Activated naive CD8-positive, alpha-beta T cell treated with anti-CD3 and anti-CD28 coated beads, Interleukin-2, amount 50 U/mL, for 24 hours (primary cell): ENCODE data around the gene LRRC37A3.
"Not testable (repeated sequence)": the region's sequence is repeated elsewhere in the genome, so short reads cannot be mapped to it uniquely, and the experiment has no call there.

Experiments used
- ATAC-seq: fragments of 150-1000 bp; cut with Tn5 transposase; one replicate; pipeline ENCODE4 v1.10.0; 2021
- DNase-seq: peaks from one replicate; pipeline ENCODE4 v3.0.0; 2021
- H3K27ac Mint-ChIP-seq: one replicate; pipeline ENCODE4 v1.8.0; 2021; ENCODE audit warnings: mild to moderate bottlenecking, mixed read lengths
- H3K27me3 Mint-ChIP-seq: one replicate; pipeline ENCODE4 v1.8.0; 2021; ENCODE audit warnings: mixed read lengths
- H3K36me3 Mint-ChIP-seq: one replicate; pipeline ENCODE4 v1.8.0; 2021; ENCODE audit warnings: low read depth, mixed read lengths
- H3K4me1 Mint-ChIP-seq: one replicate; pipeline ENCODE4 v1.8.0; 2021; ENCODE audit warnings: mixed read lengths
- H3K4me3 Mint-ChIP-seq: one replicate; pipeline ENCODE4 v1.8.0; 2021; ENCODE audit warnings: mild to moderate bottlenecking, moderate library complexity, mixed read lengths
- H3K9me3 Mint-ChIP-seq: one replicate; pipeline ENCODE4 v1.8.0; 2021; ENCODE audit warnings: mixed read lengths

LRRC37A3 gene

DNA sequence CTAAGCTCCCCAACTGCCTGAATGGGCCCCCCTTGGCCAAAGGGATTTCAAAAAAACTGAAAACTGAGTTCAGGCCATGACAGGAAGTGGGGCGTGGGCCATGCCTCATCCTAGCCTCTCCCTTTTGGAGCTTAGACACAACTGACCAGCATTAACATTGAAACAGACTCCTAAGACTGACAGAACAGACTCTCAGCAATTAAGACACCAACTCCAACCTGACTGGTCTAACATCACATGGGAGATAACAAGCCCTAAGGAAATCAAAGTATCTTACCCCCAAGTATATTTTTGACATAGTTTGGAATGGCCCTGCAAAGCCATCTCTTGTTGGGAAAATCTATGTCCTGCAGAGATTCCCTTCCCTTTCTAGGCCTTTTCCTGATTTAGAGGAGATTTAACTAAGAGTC is 88.6 kb downstream of the LRRC37A3 start:
- DNase-seq, H3K27me3 Mint-ChIP-seq, ATAC-seq, H3K9me3 Mint-ChIP-seq, H3K27ac Mint-ChIP-seq, H3K4me3 Mint-ChIP-seq, H3K36me3 Mint-ChIP-seq: not testable (repeated sequence)
- peaks cover 13% of the 10 kb centered on the region for H3K4me1 Mint-ChIP-seq

DNA sequence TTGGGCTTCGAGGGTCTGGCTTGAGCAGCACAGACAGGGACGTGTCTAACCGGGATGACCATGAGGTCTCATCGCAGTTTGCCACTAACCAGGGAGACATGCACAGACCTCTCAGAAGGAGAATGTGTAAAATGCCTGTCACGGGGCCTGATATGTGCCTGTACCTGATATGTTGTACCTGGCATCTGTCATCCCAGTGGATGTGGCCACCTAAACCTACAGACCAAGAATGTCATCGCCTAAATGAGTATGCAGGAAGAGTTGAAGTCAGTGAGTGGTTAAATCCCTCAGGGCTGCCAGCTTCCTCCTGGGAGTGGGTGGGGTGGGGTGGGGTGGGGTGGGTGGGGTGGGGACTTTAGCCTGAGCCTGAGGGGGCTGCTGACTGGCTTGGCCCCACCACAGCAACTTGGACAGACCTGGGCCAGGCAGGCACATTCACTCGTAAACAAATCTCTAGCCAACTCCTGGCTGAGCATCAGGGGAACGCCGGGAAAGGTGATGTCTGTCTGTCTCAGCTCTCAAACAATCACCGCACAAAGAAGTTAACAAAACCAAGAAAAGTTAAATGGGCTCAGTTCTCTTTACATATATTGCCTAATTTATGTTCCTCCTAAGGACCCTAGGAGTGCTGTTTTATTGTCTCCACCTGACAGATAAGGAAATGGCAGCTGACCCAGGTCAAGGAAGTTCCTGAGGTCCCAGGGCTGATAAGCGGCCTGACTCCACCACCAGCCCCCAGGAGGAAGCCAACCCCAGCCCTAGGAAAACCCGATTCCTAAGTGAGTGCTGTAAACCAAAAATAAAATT is 89.3 kb downstream of the LRRC37A3 start:
- H3K27me3 Mint-ChIP-seq, H3K36me3 Mint-ChIP-seq, H3K4me3 Mint-ChIP-seq, H3K4me1 Mint-ChIP-seq, H3K27ac Mint-ChIP-seq, DNase-seq, ATAC-seq, H3K9me3 Mint-ChIP-seq: not testable (repeated sequence)

DNA sequence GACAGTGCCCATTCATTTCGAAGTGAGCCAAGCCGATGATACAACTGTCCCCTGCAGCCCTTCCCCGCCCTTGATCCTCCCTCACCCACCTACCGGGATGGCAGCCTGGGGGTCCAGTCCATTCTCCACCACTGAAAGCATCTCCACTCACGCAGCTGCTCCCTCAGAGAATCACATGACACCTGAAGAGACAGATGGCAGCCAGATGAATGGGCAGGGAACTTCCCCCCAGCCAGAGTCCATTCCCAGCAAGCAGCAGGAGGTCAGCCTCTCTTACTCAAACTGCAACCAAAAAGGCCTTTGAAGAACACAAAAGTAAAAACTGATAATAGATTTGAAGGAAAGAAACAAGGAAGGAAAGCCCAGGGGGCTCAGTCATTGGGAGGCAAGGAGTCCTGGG is 90.2 kb downstream of the LRRC37A3 start:
- H3K9me3 Mint-ChIP-seq, H3K36me3 Mint-ChIP-seq, ATAC-seq, DNase-seq, H3K4me1 Mint-ChIP-seq, H3K27me3 Mint-ChIP-seq, H3K4me3 Mint-ChIP-seq, H3K27ac Mint-ChIP-seq: not testable (repeated sequence)

DNA sequence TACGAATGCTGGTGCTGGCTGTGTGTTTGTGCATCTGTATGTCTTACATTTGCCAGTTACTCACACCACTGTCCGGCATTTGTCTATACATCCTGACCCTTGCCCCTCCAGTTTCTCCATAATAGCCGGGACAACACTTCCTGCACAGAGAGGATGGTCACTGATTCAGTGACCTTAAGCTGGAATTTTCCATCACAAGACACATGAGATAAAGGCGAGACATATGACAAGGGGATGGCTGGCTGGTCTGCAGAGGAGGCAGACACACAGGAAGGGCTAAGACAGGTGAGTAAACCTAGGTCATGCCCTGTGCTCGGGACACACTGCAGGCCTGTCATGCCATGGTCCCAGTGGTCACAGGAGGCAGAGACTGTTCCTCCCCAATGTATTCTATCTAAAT is 100.4 kb downstream of the LRRC37A3 start:
- ATAC-seq, H3K4me1 Mint-ChIP-seq, DNase-seq, H3K4me3 Mint-ChIP-seq, H3K27ac Mint-ChIP-seq, H3K9me3 Mint-ChIP-seq, H3K27me3 Mint-ChIP-seq: not testable (repeated sequence)
- peaks cover 13% of the 10 kb centered on the region for H3K36me3 Mint-ChIP-seq

DNA sequence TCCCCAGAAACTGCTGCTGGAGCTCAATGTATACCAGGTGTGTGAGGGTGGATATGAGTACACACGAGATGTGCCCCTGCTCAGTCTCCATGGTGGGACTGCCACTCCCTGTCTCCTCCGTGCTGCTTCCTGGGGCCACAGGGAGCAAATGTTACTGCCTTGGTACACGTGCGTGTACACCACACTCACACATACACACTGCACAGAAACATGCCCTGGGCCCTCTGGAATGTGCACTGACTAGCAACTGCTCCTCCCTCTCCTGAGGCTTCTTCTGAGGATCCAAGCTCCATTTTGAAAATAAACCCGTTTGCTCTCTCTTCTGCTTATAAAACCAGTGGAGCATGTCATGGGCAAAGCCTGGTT is 103.5 kb downstream of the LRRC37A3 start:
- H3K4me1 Mint-ChIP-seq, ATAC-seq, H3K4me3 Mint-ChIP-seq, H3K36me3 Mint-ChIP-seq, DNase-seq, H3K27ac Mint-ChIP-seq, H3K9me3 Mint-ChIP-seq, H3K27me3 Mint-ChIP-seq: not testable (repeated sequence)

DNA sequence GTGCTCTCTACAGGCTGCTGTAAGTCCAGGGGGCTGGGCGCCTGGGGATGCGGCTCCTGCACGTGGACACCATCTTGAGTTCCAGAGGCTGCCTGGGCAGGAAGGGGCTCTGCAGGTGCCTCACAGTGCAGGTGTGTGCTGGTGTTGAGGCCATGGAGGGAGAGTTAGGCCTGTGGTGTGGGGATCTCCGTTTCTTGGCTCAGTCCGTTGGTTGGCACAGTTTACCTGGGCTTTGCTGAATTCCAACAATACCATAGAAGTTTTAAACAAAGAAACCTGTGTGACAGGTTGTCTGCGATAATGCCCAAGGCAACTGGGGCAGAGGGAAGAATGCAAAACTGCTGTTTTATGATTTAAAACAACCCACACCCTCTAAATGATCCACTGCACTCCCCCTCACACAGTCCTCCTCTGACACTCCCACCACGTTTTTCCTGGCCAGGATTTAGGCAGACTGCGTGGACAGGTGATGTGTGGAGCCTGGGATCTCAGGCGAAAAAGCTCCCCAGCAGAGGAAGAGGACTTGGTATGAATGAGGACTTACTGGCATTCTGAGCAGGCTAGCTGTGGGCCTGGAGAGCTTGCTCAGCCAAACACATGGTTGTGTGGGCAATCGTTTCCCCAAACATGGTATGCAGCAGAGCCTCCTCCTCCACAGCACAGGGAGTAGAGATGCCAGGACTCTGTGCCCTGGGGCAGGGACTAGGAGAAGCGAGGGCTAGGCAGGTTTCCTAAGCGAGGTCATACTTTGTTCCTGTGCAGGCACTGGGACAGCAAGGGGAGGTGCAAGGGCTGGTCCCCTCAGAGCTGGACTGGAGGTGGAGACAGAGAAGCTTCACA is 104.1 kb downstream of the LRRC37A3 start:
- H3K27me3 Mint-ChIP-seq, H3K4me1 Mint-ChIP-seq, H3K27ac Mint-ChIP-seq, H3K36me3 Mint-ChIP-seq, H3K9me3 Mint-ChIP-seq, H3K4me3 Mint-ChIP-seq, ATAC-seq, DNase-seq: not testable (repeated sequence)

DNA sequence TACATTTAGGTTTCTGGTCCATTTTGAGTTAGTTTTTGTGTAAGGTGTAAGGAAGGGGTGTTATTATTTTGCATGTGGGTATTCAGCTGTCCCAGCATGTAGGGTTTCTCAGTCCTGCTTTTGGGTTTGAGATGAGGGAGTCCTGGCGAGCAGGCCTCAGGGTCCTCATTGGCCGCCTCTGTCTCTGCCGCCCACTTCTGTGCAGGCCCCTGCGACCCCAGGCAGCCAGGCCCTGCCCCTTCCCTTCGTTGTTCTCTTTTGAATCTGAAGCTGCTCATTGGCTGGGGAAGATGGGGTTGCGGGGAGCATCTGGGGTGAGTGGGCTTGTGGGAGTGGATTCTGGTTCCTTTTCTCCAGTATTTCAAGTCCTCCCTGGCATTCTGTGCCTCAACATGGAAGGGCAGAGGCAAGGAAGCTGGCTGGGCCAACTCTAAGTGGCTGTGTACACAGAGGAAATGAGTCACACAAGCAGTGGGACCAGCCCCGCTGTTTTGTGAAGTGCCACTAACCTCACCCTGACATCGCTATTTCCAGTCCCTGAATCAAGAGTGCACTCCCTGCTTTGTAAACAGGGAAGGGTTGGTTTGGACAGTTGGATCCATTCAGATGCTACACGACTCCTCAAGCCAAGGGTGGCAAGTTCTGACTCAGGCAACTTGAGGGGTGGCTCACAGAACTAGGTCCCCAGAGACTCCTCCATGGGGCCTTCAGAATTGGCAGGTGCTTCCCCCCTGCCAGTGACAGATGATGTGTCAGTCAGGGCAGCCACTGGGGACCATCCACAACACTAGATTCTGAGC is 110.9 kb downstream of the LRRC37A3 start:
- ATAC-seq = peak; percentile 98

More for the DNA sequence above, 110.9 kb downstream of the LRRC37A3 start:
- H3K27me3 Mint-ChIP-seq, H3K9me3 Mint-ChIP-seq, H3K36me3 Mint-ChIP-seq: not testable (repeated sequence)
- peak; percentile 57 for DNase-seq
- Mint-ChIP-seq H3K4me3 (peak overlapping the region; percentile 37), H3K27ac (peak overlapping the region; percentile 88), H3K4me1 (peaks cover 24% of the 10 kb centered on the region)
